PC-3 (cell line): Measurements from ENCODE around the gene SFN. TPM values are rescaled to one million over a fixed set of nuclear protein-coding genes. Genes with fewer than 3 reads are reported as not detected.
"Not testable (repeated sequence)": the region's sequence is repeated elsewhere in the genome, so short reads cannot be mapped to it uniquely, and the experiment has no call there.

Source experiments
- ATAC-seq: fragments of 200-7000 bp; cut with Tn5 transposase; 2 replicates; pipeline ENCODE4 v1.9.1; 2020; ENCODE audit warnings: mild to moderate bottlenecking, moderate library complexity
- BruUV-seq: library from RNA; stranded (reverse); fragments of 400-500 nt; replicated peaks from 2 replicates; lab custom pipeline; 2021; lab: Mats Ljungman, UMichigan
- CTCF ChIA-PET: fragments of 300-600 bp; sonication (Branson Sonifier 250); formaldehyde crosslinking; loops from one replicate; lab custom pipeline; 2022; ENCODE audit warnings: antibody characterized with exemption; lab: Charles Lee
- POLR2A ChIA-PET: fragments of 300-600 bp; sonication (Branson Sonifier 250); formaldehyde crosslinking; loops from one replicate; lab custom pipeline; 2022; ENCODE audit warnings: antibody characterized with exemption; ENCODE audit not compliant: unreplicated experiment; lab: Charles Lee
- DNase-seq: peaks from one replicate; pipeline ENCODE4 v3.0.0-alpha.2; 2015
- H2AFZ ChIP-seq: fragments of 300-600 bp; sonication (generic); 2 replicates; pipeline ENCODE4 v1.6.0; 2016; ENCODE audit warnings: antibody characterized with exemption, low read length
- H3F3A ChIP-seq: fragments of 300-600 bp; sonication (generic); one replicate; pipeline ENCODE4 v1.6.0; 2017; ENCODE audit warnings: antibody characterized with exemption, low read length, control low read depth, mild to moderate bottlenecking; ENCODE audit not compliant: unreplicated experiment
- H3K27ac ChIP-seq: fragments of 300-600 bp; sonication (generic); 2 replicates; pipeline ENCODE4 v1.5.1; 2016; ENCODE audit warnings: mild to moderate bottlenecking, low read length
- H3K27me3 ChIP-seq: fragments of 300-600 bp; sonication (generic); 2 replicates; pipeline ENCODE4 v1.6.1; 2016; ENCODE audit warnings: low read length, mixed read lengths
- H3K36me3 ChIP-seq: fragments of 300-600 bp; sonication (generic); 2 replicates; pipeline ENCODE4 v1.6.1; 2016; ENCODE audit warnings: low read depth, mixed run types, low read length, mixed read lengths
- H3K4me1 ChIP-seq: fragments of 300-600 bp; sonication (generic); 2 replicates; pipeline ENCODE4 v1.5.1; 2016; ENCODE audit warnings: low read length; ENCODE audit not compliant: insufficient read depth
- H3K4me2 ChIP-seq: fragments of 300-600 bp; sonication (generic); 2 replicates; pipeline ENCODE4 v1.6.0; 2016; ENCODE audit warnings: low read length
- H3K4me3 ChIP-seq: fragments of 300-600 bp; sonication (generic); 2 replicates; pipeline ENCODE4 v1.5.1; 2016; ENCODE audit warnings: mild to moderate bottlenecking, low read length, mixed read lengths
- H3K79me2 ChIP-seq: fragments of 300-600 bp; sonication (generic); 2 replicates; pipeline ENCODE4 v1.6.1; 2017; ENCODE audit warnings: low read length, mixed read lengths
- H3K9ac ChIP-seq: fragments of 300-600 bp; sonication (generic); 2 replicates; pipeline ENCODE4 v1.6.0; 2016; ENCODE audit warnings: mild to moderate bottlenecking, low read length
- H3K9me2 ChIP-seq: fragments of 300-600 bp; sonication (generic); replicated peaks from 2 replicates; pipeline ENCODE4 v1.6.1; 2016; ENCODE audit warnings: mixed run types, low read length, mixed read lengths
- H3K9me3 ChIP-seq: fragments of 300-600 bp; sonication (generic); 2 replicates; pipeline ENCODE4 v1.6.1; 2016; ENCODE audit warnings: low read length, mixed read lengths
- H4K20me1 ChIP-seq: fragments of 300-600 bp; sonication (generic); 2 replicates; pipeline ENCODE4 v1.6.1; 2016; ENCODE audit warnings: low read length, mixed read lengths
- CTCF ChIP-seq: fragments of 300-600 bp; sonication (generic); conservative IDR thresholded peaks from 2 replicates; pipeline ENCODE4 v1.5.1; 2017; ENCODE audit warnings: antibody characterized with exemption, low read depth, mild to moderate bottlenecking, low read length
- EZH2 ChIP-seq: fragments of 300-600 bp; sonication (generic); IDR thresholded peaks from one replicate; pipeline ENCODE4 v1.6.1; 2017; ENCODE audit warnings: antibody characterized with exemption, mild to moderate bottlenecking, low read length; ENCODE audit not compliant: unreplicated experiment
- EZH2phosphoT487 ChIP-seq: fragments of 300-600 bp; sonication (generic); IDR thresholded peaks from 2 replicates; pipeline ENCODE4 v1.6.1; 2018; ENCODE audit warnings: mild to moderate bottlenecking, antibody characterized with exemption, low read length, borderline replicate concordance
- intact Hi-C: fragments of 100-400 bp; cut with micrococcal nuclease; formaldehyde crosslinking; loops from 2 replicates; pipeline ENCODE4 v1.9.0; 2023
- total RNA-seq: library from RNA; depleted of rRNA; stranded (reverse); fragments of >200 nt; gene quantifications from 2 replicates; pipeline ENCODE4 v1.2.3, GENCODE V29; 2014

Gene SFN
- total RNA-seq, 1 experiment from 2014 or later: 411 TPM

GRCh38 chr1:26864610-26865480 lies 1.9 kb downstream of the SFN start:
- no peaks in the 10 kb centered on the region for H3K36me3 ChIP-seq
- DNase-seq (peak; percentile 99), ATAC-seq (peak; percentile 64)
- H3F3A ChIP-seq: peaks cover 16% of the 10 kb centered on the region
- no peaks in the 10 kb centered on the region for H3K9me3 ChIP-seq
- H3K9ac ChIP-seq: peak overlapping the region; percentile 93
- POLR2A ChIA-PET: interaction anchor here (0.5 to 1.6 kb wide), 8 partner anchors 10 to 308 kb away, joined by 3 to 7 read pairs (median 4); no protein-coding TSS in a partner anchor
- H3K4me3 ChIP-seq: peak overlapping the region; percentile 90
- peaks cover 7% of the 10 kb centered on the region; the same call in 1 of the 2 replicates for H4K20me1 ChIP-seq
- intact Hi-C loops: loop anchor here (1.0 to 10.0 kb wide), 3 partner anchors 13 to 170 kb away; partner anchors contain the start of genes ARID1A and PIGV
- H3K4me1 ChIP-seq: peaks cover 43% of the 10 kb centered on the region
- H3K27me3 ChIP-seq: no peaks in the 10 kb centered on the region
- peak overlapping the region; percentile 95 for H3K27ac ChIP-seq
- TF ChIP-seq CTCF (0 out of 2 replicates have a peak, but pooled peaks have one; percentile 20), EZH2phosphoT487 (peak; percentile 93), EZH2 (no peak)
- BruUV-seq: TSS peak; percentile 54
- no peaks in the 10 kb centered on the region for H3K9me2 ChIP-seq
- peak overlapping the region; percentile 85 for H3K4me2 ChIP-seq
- CTCF ChIA-PET: interaction anchor here (0.6 to 1.2 kb wide), 5 partner anchors 15 to 588 kb away, joined by 3 to 9 read pairs (median 5); partner anchors contain the start of gene GPATCH3
- H3K79me2 ChIP-seq: peaks cover 20% of the 10 kb centered on the region
- H2AFZ ChIP-seq: peak overlapping the region; percentile 55

DNA sequence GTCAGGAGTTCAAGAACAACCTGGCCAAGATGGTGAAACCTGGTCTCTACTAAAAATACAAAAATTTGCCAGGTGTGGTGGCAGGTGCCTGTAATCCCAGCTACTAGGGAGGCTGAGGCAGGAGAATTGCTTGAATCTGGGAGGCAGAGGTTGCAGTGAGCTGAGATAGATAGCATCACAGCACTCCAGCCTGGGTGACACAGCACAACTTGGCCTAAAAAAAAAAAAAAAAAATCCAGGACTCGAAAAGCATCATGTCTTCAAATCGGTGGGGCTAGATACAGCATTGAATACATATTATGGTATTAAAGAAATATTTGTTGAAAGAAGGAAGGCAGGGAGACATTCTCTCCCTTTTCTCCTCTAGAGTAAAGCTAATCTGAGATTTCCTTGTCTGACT lies 10.1 kb downstream of the SFN start:
- H3K4me2 ChIP-seq, BruUV-seq, H3K9ac ChIP-seq, H3K36me3 ChIP-seq, ATAC-seq, H3F3A ChIP-seq, H3K27ac ChIP-seq, H3K27me3 ChIP-seq, H3K9me3 ChIP-seq, DNase-seq, H3K9me2 ChIP-seq, H2AFZ ChIP-seq, H3K4me3 ChIP-seq, intact Hi-C loops, H3K79me2 ChIP-seq, H4K20me1 ChIP-seq, CTCF ChIA-PET: not testable (repeated sequence)
- POLR2A ChIA-PET: interaction anchor here (0.7 kb wide), 1 partner anchor 33 kb away, joined by 7 read pairs; no protein-coding TSS in a partner anchor
- H3K4me1 ChIP-seq: peaks cover 51% of the 10 kb centered on the region

DNA sequence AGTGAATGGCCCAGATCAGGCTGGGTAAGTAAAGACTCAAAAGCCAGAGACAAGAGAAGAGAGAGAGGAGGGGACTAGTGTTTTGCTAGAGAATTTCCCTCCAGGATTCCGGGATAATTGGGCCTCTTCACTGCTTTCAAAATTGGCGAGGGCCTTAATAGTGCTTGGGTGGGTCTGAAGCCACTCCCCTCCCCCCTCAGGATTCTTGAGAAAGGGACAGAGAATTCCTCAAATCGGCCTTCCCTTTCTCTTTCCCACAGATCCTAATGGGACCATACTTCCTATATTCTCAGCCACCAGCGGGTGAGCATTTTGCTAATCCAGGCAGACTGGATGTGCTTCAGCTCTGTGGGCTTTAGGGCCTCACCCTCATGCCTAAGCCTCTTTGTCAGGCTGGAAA lies 11.9 kb downstream of the SFN start:
- no peak overlapping the region for H2AFZ ChIP-seq
- POLR2A ChIA-PET: interaction anchor here (0.9 kb wide), 1 partner anchor 10 kb away, joined by 7 read pairs; no protein-coding TSS in a partner anchor
- no peaks in the 10 kb centered on the region for H3K9me2 ChIP-seq
- TF ChIP-seq EZH2 (no peak), EZH2phosphoT487 (no peak), CTCF (no peak)
- peaks cover 12% of the 10 kb centered on the region; the same call in 1 of the 2 replicates for H3K36me3 ChIP-seq
- intact Hi-C loops: loop anchor here (5.0 kb wide), 1 partner anchor 63 kb away; no protein-coding TSS in a partner anchor
- BruUV-seq: no TSS peak
- H3K9me3 ChIP-seq: no peaks in the 10 kb centered on the region
- H3K4me3 ChIP-seq: no peak overlapping the region
- H3F3A ChIP-seq: peaks cover 9% of the 10 kb centered on the region
- no peaks in the 10 kb centered on the region for H3K27me3 ChIP-seq
- no peak overlapping the region for H3K9ac ChIP-seq
- ATAC-seq (no peak), DNase-seq (no peak)
- H3K79me2 ChIP-seq: peaks cover 4% of the 10 kb centered on the region; the same call in 1 of the 2 replicates
- H3K27ac ChIP-seq: peak overlapping the region; percentile 63
- no peaks in the 10 kb centered on the region for H4K20me1 ChIP-seq
- peaks cover 45% of the 10 kb centered on the region for H3K4me1 ChIP-seq
- CTCF ChIA-PET: no interaction called here
- peak overlapping the region; percentile 36; the same call in 1 of the 2 replicates for H3K4me2 ChIP-seq
